GM04504 (cell line): Measurements from ENCODE around the gene ATP1A2.

Experiments used
- DNase-seq: peaks from one replicate; pipeline ENCODE4 v3.0.0-alpha.2; 2012; ENCODE audit warnings: low read depth

Gene ATP1A2

GRCh38 chr1:160085686-160086455 is 29.7 kb upstream of the ATP1A2 start:
- DNase-seq = no peak

- DNase-seq = no peak
Observed at GRCh38 chr1:160086456-160086892, 29.1 kb upstream of the ATP1A2 start.

GRCh38 chr1:160087118-160087662 is 28.4 kb upstream of the ATP1A2 start:
- DNase-seq = no peak

- DNase-seq = no peak
Observed at GRCh38 chr1:160089883-160090282, 25.7 kb upstream of the ATP1A2 start.

GRCh38 chr1:160090760-160091159 is 24.8 kb upstream of the ATP1A2 start:
- no peak for DNase-seq

GRCh38 chr1:160091666-160092223 is 23.8 kb upstream of the ATP1A2 start:
- no peak for DNase-seq

GRCh38 chr1:160092366-160093068 is 23.0 kb upstream of the ATP1A2 start:
- DNase-seq = no peak

GRCh38 chr1:160093069-160093395 is 22.5 kb upstream of the ATP1A2 start:
- no peak for DNase-seq

- DNase-seq = no peak
Observed at GRCh38 chr1:160093624-160094290, 21.8 kb upstream of the ATP1A2 start.

GRCh38 chr1:160094291-160094625 is 21.3 kb upstream of the ATP1A2 start:
- DNase-seq = no peak

- DNase-seq = no peak
Observed at GRCh38 chr1:160094806-160095205, 20.8 kb upstream of the ATP1A2 start.

- DNase-seq = no peak
Observed at GRCh38 chr1:160095382-160096105, 20.0 kb upstream of the ATP1A2 start.

- peak; percentile 53 for DNase-seq
Observed at GRCh38 chr1:160096274-160097116, 19.1 kb upstream of the ATP1A2 start.

- DNase-seq = no peak
Observed at GRCh38 chr1:160097151-160097910, 18.2 kb upstream of the ATP1A2 start.

GRCh38 chr1:160097911-160098851 is 17.4 kb upstream of the ATP1A2 start, which contains the start of gene IGSF8:
Gene IGSF8, minus strand, starts transcription at chr1:160098619. Its CDS starts 147 bp downstream, at chr1:160098472.
- peak; percentile 39 for DNase-seq

GRCh38 chr1:160098852-160099561 is 16.6 kb upstream of the ATP1A2 start:
- peak; percentile 82 for DNase-seq

- no peak for DNase-seq
Observed at GRCh38 chr1:160099716-160100375, 15.7 kb upstream of the ATP1A2 start.
